Testis (tissue), 2 donors: Measurements from ENCODE around the gene SLC25A12.

ENCODE experiments used
- POLR2A ChIP-seq: fragments of 450-650 bp; IDR thresholded peaks from one replicate; pipeline ENCODE4 v1.6.1; 2017; ENCODE audit warnings: antibody characterized with exemption, mild to moderate bottlenecking, moderate library complexity
- TF ChIP-seq, protein P1 (sequence below), 3 experiments: fragments of 450-650 bp in 2 of 3; fragments of 200-600 bp in 1 of 3; sonication (generic) in 1 of 3; IDR thresholded peaks; one replicate each; pipeline ENCODE4 v1.5.1; 2016 to 2019; ENCODE audit warnings: antibody characterized with exemption in 3 of 3, mild to moderate bottlenecking in 2 of 3, moderate library complexity in 1 of 3

DNA sequence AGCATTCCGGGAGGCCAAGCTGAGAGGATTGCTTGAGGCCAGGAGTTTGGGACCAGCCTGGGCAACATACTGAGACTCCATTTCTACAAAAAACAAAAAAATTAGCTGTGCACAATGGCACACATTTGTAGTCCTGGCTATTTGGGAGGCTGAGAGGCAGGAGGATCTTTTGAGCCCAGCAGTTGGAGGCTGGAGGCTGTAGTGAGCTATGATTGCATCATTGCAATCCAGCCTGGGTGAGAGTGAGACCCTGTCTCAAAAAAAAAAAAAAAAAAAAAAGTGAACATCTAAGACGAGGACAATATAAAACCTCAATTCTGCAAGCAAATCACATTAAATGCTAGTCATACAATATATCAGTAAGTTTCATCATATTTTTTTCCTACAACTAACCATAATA, 25.4 kb upstream of the SLC25A12 start:
- no peak for TF ChIP-seq POLR2A
- TF ChIP-seq, protein P1, sequence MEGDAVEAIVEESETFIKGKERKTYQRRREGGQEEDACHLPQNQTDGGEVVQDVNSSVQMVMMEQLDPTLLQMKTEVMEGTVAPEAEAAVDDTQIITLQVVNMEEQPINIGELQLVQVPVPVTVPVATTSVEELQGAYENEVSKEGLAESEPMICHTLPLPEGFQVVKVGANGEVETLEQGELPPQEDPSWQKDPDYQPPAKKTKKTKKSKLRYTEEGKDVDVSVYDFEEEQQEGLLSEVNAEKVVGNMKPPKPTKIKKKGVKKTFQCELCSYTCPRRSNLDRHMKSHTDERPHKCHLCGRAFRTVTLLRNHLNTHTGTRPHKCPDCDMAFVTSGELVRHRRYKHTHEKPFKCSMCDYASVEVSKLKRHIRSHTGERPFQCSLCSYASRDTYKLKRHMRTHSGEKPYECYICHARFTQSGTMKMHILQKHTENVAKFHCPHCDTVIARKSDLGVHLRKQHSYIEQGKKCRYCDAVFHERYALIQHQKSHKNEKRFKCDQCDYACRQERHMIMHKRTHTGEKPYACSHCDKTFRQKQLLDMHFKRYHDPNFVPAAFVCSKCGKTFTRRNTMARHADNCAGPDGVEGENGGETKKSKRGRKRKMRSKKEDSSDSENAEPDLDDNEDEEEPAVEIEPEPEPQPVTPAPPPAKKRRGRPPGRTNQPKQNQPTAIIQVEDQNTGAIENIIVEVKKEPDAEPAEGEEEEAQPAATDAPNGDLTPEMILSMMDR (IDR thresholded peaks at IDR 0.05), result no peak
